ENCODE data around the gene CATSPERD.

Gene CATSPERD

GRCh38 chr19:5806133-5806489 lies 85.7 kb downstream of the CATSPERD start:
- DNase-seq (ENCODE audit: insufficient read length) = no peak
- no peak for TF ChIP-seq POLR2AphosphoS5 (IDR thresholded peaks at IDR 0.05; ENCODE audit: low read depth, low read length)
- TF ChIP-seq POLR2A (IDR thresholded peaks at IDR 0.05; ENCODE audit: low read depth, low read length) = no peak
- TF ChIP-seq TAF1 (IDR thresholded peaks at IDR 0.05; ENCODE audit: borderline replicate concordance, low read depth, low read length) = no peak
- no peak for FAIRE-seq

DNA sequence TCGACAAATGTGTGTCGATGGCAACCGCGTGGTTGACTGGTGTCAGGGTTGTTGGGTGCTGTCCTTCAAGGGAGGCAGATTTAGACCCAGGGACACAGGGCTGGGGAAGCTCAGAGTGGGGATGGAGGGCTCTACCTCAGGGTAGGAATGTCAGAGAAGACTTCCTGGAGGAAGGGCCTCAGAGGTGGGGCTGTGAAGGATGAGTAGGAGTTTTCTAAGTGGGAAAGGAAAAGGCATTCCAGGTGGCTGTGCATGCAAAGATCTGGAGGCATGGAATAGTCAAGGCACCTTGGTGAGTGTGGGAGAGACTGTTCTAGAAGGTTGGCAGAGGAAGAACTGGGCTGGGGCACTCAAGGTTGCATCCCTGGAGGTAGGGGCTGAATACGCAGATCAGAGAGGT lies 86.5 kb downstream of the CATSPERD start:
- FAIRE-seq = no peak
- DNase-seq (ENCODE audit: insufficient read length) = no peak
- no peak for TF ChIP-seq TAF1 (IDR thresholded peaks at IDR 0.05; ENCODE audit: borderline replicate concordance, low read depth, low read length)
- no peak for TF ChIP-seq POLR2A (IDR thresholded peaks at IDR 0.05; ENCODE audit: low read depth, low read length)
- no peak for TF ChIP-seq POLR2AphosphoS5 (IDR thresholded peaks at IDR 0.05; ENCODE audit: low read depth, low read length)

DNA sequence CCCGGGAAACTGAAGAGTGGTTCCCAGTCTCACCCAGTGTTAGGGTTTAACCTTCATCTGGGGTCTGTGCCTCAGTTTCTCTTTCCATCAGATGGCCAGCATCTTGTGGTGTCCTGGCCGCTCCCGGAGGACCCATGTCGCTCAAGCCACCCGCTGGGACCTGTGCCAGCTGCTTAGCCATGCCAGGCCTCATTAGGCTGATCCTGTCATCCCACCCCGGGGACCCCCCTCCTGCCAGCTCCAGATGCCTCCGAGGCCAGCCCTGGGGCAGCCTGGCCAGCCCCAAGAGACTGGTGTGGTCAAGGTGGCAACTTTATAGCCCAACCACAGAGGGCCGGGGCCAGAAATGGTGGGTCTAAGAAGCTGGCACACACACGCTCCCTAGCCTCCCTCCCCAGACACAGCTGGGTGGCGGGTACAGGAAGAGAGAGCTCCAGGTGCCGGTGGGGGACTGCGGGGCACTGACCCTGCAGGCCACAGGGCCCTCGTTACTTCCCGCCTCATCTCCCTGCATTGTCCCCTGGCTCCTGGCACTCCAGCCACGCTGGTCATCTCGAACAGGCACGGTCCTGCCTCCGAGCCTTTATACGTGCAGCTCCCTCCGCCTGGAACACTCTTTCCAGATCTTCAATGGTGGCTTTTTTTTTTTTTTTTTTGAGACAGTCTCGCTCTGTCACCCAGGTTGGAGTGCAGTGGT lies 87.8 kb downstream of the CATSPERD start:
- TF ChIP-seq POLR2AphosphoS5 (IDR thresholded peaks at IDR 0.05; ENCODE audit: low read depth, low read length) (no peak), POLR2A (IDR thresholded peaks at IDR 0.05; ENCODE audit: low read depth, low read length) (no peak), TAF1 (IDR thresholded peaks at IDR 0.05; ENCODE audit: borderline replicate concordance, low read depth, low read length) (no peak)
- DNase-seq (ENCODE audit: insufficient read length) (no peak), FAIRE-seq (no peak)

DNA sequence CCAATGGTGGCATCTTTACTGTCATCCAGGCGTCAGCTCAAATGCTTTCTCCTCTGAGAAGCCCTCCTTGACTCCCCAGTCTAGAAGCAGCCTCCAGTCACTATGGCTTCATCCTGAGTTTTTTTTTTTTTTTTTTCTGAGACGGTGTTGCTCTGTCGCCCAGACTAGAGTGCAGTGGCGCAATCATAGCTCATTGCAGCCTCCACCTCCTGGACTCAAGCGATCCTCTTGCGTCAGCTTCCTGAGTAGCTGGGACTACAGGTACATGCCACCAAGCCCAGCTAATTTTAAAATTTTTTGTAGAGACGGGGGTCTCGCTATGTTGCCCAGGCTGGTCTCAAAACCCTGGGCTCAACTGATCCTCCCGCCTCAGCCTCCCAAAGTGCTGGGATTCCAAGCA lies 88.6 kb downstream of the CATSPERD start:
- DNase-seq (ENCODE audit: insufficient read length) (no peak), FAIRE-seq (no peak)
- TF ChIP-seq POLR2AphosphoS5 (IDR thresholded peaks at IDR 0.05; ENCODE audit: low read depth, low read length) (no peak), TAF1 (IDR thresholded peaks at IDR 0.05; ENCODE audit: borderline replicate concordance, low read depth, low read length) (no peak), POLR2A (IDR thresholded peaks at IDR 0.05; ENCODE audit: low read depth, low read length) (no peak)

GRCh38 chr19:5809469-5809868 lies 89.0 kb downstream of the CATSPERD start:
- DNase-seq (ENCODE audit: insufficient read length) (no peak), FAIRE-seq (no peak)
- TF ChIP-seq POLR2AphosphoS5 (IDR thresholded peaks at IDR 0.05; ENCODE audit: low read depth, low read length) = no peak
- no peak for TF ChIP-seq TAF1 (IDR thresholded peaks at IDR 0.05; ENCODE audit: borderline replicate concordance, low read depth, low read length)
- TF ChIP-seq POLR2A (IDR thresholded peaks at IDR 0.05; ENCODE audit: low read depth, low read length) = no peak

DNA sequence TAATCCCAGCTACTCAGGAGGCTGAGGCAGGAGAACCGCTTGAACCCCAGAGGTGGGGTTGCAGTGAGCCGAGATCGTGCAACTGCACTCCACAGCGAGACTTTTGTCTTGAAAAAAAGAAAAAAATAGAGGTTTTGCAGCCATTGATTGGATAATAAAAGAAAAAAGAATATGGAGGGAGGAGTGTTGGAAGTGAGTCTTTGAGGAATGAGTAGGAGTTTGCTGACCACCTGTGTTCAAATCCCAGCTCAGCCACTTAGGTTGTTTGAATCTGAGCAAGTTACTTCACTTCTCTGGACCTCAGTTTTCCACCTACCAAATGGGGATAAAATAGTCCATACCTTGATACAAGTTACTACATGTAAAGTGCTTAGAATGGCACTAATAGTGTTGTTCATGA lies 90.7 kb downstream of the CATSPERD start:
- DNase-seq (ENCODE audit: insufficient read length) = no peak
- TF ChIP-seq POLR2A (IDR thresholded peaks at IDR 0.05; ENCODE audit: low read depth, low read length) (no peak), POLR2AphosphoS5 (IDR thresholded peaks at IDR 0.05; ENCODE audit: low read depth, low read length) (no peak), TAF1 (IDR thresholded peaks at IDR 0.05; ENCODE audit: borderline replicate concordance, low read depth, low read length) (no peak)

GRCh38 chr19:5814123-5814851 lies 93.8 kb downstream of the CATSPERD start:
- no peak for FAIRE-seq
- no peak for DNase-seq (ENCODE audit: insufficient read length)
- TF ChIP-seq POLR2AphosphoS5 (IDR thresholded peaks at IDR 0.05; ENCODE audit: low read depth, low read length) = no peak
- TF ChIP-seq POLR2A (IDR thresholded peaks at IDR 0.05; ENCODE audit: low read depth, low read length) = no peak
- no peak for TF ChIP-seq TAF1 (IDR thresholded peaks at IDR 0.05; ENCODE audit: borderline replicate concordance, low read depth, low read length)

More for the DNA sequence above, 90.7 kb downstream of the CATSPERD start:
- FAIRE-seq = no peak

- DNase-seq (ENCODE audit: insufficient read length) (no peak), FAIRE-seq (no peak)
- TF ChIP-seq POLR2AphosphoS5 (IDR thresholded peaks at IDR 0.05; ENCODE audit: low read depth, low read length) (no peak), TAF1 (IDR thresholded peaks at IDR 0.05; ENCODE audit: borderline replicate concordance, low read depth, low read length) (no peak), POLR2A (IDR thresholded peaks at IDR 0.05; ENCODE audit: low read depth, low read length) (no peak)
Measured at GRCh38 chr19:5814852-5815246, 94.4 kb downstream of the CATSPERD start.

GRCh38 chr19:5817218-5817617 lies 96.8 kb downstream of the CATSPERD start:
- TF ChIP-seq POLR2AphosphoS5 (IDR thresholded peaks at IDR 0.05; ENCODE audit: low read depth, low read length) = no peak
- no peak for TF ChIP-seq TAF1 (IDR thresholded peaks at IDR 0.05; ENCODE audit: borderline replicate concordance, low read depth, low read length)
- TF ChIP-seq POLR2A (IDR thresholded peaks at IDR 0.05; ENCODE audit: low read depth, low read length) = no peak
- FAIRE-seq = no peak
- DNase-seq (ENCODE audit: insufficient read length) = no peak

DNA sequence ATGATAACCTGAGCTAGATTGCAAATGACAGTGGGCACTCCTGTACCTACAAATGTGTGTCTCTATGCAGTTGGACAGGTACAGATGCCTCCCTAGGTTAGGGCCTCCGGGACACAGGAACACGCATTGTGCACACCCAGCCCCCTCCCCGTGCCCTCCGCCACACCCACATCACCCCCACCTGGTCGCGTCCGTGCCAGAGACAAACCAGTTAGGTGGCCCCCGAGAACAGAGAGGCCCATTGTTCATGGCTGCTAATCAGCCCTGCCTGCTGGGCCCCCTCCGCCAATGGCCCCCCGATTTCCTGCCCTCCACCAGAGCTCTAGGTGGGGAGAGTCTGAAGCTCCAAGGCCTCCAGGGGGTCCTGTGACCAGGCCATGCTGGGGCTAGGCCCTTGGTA lies 98.2 kb downstream of the CATSPERD start:
- no peak for FAIRE-seq
- TF ChIP-seq POLR2AphosphoS5 (IDR thresholded peaks at IDR 0.05; ENCODE audit: low read depth, low read length) = no peak
- TF ChIP-seq TAF1 (IDR thresholded peaks at IDR 0.05; ENCODE audit: borderline replicate concordance, low read depth, low read length) = no peak
- TF ChIP-seq POLR2A (IDR thresholded peaks at IDR 0.05; ENCODE audit: low read depth, low read length) = no peak
- no peak for DNase-seq (ENCODE audit: insufficient read length)

DNA sequence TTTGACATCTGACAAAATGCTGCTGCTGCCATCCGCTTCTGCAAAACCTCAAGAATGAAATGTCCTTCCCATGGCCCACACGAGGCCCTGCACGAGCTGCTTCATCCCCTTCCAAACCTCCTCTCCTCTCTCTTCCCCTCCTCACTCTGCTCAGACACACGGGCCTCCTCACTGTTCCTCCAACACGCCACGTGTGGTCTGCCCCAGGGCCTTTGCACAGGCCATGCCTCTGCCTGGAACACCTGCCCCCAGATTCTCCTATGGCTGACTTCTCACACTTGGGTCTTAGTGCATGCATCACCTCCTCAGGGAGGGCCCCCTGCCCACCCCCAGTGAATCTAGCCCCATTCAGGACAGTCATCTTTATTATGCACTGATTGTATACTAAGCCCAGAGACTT lies 100.3 kb downstream of the CATSPERD start:
- TF ChIP-seq TAF1 (IDR thresholded peaks at IDR 0.05; ENCODE audit: borderline replicate concordance, low read depth, low read length) (no peak), POLR2A (IDR thresholded peaks at IDR 0.05; ENCODE audit: low read depth, low read length) (no peak), POLR2AphosphoS5 (IDR thresholded peaks at IDR 0.05; ENCODE audit: low read depth, low read length) (no peak)
- DNase-seq (ENCODE audit: insufficient read length) = no peak
- FAIRE-seq = no peak

All from GM12892 (cell line).